ENCODE results near the gene ITCH.
"Not testable (repeated sequence)": the region's sequence is repeated elsewhere in the genome, so short reads cannot be mapped to it uniquely, and the experiment has no call there.

ITCH gene

DNA sequence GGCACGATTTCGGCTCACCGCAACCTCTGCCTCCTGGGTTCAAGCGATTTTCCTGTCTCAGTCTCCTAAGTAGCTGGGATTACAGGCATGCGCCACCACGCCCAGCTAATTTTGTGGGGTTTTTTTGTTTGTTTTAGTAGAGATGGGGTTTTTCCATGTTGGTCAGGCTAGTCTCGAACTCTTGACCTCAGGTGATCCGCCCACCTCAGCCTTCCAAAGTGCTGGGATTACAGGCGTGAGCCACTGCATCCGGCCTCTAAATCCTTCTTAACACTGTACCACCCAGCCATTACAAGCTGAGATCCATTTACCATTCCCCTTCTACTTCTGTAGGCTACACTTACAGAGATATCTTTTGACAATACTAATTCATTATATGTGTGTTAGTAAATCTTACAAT is 51.5 kb downstream of the ITCH start:
- DNase-seq (ENCODE audit: low spot score), result not testable (repeated sequence)

DNA sequence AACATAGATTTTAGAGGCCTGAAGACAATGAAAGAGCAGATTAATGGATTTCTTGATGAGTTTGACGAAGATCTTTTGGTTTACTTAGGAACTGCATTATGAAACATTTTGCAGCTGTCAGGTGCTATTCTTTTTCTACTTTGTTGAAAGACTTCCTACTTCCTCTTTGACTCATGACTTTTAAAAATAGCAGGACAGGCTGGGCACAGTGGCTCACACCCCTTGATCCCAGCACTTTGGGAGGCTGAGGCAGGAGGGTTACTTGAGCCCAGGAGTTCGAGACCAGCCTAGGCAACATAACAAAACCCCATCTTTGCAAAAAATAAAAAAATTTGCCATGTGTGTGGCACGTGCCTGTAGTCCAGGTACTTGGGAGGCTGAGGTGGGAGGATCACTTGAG is 52.0 kb downstream of the ITCH start:
- DNase-seq (ENCODE audit: low spot score), result no peak

DNA sequence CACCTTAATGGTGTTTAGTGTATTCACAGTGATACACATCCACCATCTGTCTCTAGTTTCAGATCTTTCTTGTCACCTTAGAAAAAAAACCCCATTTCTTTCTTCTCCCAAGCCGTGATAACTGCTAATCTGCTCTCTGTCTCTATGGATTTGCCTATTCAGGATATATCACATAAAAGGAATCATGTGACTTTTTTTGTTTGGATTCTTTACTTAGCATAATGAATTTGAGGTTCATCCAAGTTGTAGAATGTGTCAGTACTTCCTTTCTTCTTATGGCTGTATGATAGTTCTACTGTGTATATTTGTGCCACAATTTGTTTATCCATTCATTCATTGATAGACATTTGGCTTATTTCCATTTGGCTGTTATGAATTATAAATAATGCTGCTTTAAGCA is 57.1 kb downstream of the ITCH start:
- no peak for DNase-seq (ENCODE audit: low spot score)

DNA sequence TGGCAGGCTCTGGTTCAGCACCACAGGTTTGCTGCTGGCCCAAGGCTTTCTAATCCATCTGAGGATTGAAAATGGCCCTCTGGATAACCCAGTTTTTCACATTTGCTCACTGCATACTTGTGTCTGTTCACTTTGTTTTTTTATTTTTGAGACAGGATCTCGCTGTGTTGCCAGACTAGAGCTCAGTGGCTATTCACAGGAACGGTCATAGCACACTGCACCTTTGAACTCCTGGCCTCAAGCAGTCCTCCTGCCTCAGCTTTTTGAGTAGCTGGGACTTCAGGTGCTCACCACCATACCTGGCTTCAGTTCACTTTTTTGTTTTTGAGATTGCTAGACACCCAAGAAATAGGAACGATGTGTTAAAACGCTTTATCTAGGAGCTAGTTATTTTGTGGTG is 57.9 kb downstream of the ITCH start:
- no peak for DNase-seq (ENCODE audit: low spot score)

DNA sequence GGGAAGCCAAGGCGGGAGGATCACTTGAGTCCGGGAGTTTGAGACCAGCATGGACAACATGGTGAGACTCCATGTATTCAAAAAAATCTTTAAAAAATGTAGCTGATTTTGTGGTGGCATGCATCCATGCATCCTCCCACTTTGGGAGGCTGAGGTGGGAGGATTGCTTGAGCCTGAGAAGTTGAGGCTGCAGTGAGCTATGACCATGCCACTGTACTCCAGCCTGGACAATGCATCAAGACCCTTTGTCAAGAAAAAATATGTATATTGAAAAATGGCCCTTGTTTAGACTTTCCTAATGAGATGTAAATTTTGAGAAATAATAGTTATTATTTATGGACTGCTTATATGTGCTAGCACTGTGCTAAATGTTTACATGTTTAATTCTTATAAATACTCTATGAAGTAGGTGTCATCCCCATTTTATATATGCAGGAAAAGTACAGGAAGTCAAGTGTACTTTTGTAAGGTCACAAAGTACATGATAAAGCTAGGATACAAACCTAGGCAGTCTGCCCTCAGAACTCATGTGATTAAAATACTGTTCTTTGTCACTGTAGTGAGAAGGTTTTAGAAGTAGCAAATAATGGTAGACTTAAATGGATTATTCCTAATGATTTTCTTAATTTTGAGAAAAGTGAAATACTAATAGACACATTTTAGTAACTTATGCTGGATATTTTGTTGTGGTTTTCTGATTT is 58.8 kb downstream of the ITCH start:
- no peak for DNase-seq (ENCODE audit: low spot score)

DNA sequence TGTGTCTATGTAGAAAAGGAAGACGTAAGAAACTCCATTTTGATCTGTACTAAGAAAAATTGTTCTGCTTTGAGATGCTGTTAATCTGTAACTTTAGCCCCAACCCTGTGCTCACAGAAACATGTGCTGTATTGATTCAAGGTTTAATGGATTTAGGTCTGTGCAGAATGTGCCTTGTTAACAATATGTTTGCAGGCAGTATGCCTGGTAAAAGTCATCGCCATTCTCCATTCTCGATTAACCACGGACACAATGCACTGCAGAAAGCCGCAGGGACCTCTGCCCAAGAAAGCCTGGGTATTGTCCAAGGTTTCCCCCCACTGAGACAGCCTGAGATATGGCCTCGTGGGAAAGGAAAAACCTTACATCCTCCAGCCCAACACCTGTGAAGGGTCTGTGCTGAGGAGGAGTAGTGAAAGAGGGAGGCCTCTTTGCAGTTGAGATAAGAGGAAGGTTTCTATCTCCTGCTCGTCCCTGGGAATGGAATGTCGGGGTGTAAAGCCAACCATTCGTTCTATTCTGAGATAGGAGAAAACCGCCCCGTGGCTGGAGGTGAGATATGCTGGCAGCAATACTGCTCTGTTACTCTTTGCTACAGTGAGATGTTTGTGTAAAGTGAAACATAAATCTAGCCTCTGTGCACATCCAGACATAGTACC is 62.1 kb downstream of the ITCH start:
- DNase-seq (ENCODE audit: low spot score), result not testable (repeated sequence)

DNA sequence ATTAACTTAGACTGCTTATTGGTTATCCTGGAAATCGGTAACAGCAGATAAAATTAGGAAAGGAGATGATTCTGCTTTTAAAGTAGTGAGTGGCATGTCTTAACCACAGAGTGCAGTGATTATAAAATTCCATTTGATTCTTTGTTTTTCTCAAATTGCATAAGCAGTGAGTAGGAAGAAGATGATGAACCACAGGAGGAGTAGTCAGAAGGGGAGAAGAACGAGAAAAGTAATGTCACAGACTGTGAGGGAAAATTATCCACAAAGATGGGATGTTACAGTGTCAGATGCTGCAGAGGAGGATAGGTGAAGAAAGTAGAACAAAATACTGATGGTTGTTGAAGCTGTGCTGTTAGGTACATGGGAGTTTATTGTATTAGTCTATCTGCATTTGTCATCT is 63.0 kb downstream of the ITCH start:
- DNase-seq (ENCODE audit: low spot score), result no peak

DNA sequence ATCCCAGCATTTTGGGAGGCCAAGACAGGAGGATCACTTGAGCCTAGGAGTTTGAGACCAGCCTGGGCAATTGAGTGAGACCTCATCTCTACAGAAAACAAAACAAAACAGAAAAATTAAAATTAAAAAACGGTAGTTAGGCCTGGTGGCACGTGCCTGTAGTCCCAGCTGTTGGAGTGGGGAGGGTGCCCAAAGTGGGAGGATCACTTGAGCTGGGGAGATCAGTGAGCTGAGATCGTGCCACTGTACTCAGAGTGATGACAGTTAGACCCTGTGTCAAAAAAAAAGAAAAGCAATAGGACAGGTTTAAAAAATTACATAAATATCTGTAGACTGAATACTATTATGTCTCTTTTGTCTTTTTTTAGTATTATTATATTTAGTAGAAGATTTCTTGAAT is 64.3 kb downstream of the ITCH start:
- no peak for DNase-seq (ENCODE audit: low spot score)

DNA sequence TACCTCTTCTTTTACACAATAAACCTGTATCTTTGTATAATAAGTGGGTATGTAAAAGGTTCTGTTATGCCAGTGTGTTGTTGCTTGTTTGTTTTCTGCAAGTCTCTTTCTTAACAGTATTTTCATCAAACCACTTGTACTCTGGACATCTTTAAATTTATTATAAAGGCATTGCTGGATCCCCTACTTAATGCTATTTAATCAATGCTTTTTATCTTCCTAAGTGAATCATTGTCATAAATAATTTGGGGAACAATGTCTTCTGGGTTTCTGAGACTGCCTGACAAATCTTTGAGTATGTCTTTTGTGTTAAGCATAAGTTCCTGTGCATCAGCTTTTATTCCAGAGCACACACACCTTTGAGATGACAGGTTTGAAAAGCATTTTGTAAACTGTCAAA is 64.7 kb downstream of the ITCH start:
- DNase-seq (ENCODE audit: low spot score), result no peak

DNA sequence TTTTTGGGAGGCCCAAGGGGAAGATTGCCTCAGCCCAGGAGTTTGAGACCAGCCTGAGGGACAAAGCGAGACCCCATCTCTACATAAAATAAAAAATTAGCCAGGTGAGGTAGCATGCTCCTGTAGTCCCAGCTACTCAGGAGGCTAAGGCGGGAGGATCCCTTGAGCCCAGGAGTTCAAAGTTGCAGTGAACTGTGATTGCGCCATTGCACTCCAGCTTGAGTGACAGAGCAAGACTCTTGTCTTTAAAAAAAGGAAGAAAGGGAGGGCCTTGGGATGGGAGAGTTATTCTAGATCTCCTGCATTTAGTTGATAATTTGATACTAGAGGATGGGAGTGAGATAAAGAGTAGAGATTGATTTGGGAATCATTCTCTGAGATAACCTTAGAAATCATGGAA is 68.1 kb downstream of the ITCH start:
- no peak for DNase-seq (ENCODE audit: low spot score)

DNA sequence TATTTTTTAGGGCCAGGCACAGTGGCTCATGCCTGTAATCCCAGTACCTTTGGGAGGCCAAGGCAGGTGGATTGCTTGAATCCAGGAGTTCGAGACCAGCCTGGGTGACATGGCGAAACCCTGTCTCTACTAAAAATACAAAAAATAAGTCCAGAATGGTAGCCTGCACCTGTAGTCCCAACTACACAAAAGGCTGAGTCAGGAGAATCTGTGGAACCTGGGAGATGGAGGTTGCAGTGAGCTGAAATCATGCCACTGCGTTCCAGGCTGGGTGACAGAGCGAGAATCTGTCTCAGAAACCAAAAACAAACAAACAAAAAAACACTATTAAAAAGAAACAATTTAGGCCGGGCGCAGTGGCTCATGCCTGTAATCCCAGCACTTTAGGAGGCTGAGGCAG is 69.6 kb downstream of the ITCH start:
- DNase-seq (ENCODE audit: low spot score), result not testable (repeated sequence)

DNA sequence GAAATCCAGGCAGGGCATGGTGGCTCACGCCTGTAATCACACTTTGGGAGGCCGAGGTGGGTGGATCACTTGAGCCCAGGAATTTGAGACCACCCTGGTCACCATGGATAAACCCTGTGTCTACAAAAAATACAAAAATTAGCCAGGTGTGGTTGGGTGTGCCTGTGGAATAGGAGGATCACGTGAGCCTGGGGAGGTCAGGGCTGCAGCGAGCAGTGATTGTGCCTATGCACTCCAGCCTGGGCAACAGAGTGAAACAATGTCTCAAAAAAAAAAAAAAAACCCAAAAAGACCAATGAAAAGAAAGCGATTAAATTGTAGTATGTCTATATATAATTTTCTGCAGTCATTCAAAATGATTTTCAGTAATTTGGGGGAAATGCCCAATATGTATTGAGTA is 70.3 kb downstream of the ITCH start:
- no peak for DNase-seq (ENCODE audit: low spot score)

DNA sequence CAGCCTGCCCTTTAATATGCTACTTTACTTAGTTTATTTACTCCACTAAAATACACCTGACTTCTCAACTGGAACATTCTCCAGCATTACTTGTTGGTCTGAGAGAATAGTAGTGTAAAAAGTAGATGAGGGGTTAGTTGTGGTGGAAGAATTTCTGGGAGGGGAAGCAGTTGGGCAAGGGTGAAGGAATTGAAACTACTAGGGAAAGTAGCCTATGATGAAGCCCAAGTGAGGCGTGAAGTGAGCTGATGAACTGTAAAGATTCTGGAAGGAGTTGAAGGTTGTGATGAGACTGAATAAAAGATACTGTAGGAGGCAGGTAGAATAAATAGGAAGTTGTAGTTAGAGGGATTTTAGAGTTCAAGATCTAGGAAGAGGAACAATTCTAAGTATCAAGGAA is 72.5 kb downstream of the ITCH start:
- DNase-seq (ENCODE audit: low spot score), result no peak

DNA sequence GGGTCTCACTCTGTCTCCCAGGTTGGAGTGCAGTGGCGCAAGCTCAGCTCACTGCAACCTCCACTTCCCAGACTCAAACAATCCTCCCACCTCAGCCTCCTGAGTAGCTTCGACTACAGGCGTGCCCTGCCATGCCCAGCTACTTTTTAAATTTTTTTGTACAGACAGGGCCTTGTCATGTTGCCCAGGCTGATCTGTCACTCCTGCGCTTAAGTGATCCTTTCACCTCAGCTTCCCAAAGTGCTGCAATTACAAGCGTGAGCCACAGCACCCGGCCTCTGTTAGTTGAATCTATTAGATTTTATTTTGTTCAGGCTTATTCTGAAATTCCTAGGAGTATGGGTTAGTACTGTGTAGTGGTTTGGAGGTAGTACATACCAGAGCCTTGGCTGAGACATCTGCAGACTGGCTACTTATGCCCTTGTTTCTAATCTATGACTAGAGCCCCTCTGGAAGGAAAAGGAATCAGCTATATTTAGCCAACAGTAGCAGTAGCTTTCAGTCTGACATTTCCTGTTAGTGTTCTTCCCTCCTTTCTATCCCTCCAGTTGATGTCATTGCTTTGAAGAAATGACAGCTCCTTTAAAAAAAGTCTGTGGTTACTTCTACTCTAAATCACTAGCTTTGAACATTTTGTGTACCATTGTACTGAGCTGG is 74.4 kb downstream of the ITCH start:
- DNase-seq (ENCODE audit: low spot score), result no peak

DNA sequence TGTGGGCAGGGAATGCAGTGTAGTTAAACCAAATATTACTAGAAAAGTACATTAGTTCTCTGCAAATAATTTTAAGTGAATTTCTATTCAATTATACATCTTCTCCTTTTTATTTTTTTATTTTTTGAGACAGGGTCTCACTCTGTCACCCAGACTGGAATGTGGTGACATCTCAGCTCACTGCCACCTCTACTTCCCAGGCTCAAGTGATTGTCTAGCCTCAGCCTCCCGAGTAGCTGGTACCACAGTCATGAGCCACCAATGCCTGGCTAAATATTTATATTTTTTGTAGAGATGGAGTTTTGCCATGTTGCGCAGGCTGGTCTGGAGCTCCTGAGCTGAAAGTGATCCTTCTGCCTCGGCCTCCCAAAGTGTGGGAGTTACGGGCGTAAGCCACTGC is 76.1 kb downstream of the ITCH start:
- DNase-seq (ENCODE audit: low spot score), result no peak

DNA sequence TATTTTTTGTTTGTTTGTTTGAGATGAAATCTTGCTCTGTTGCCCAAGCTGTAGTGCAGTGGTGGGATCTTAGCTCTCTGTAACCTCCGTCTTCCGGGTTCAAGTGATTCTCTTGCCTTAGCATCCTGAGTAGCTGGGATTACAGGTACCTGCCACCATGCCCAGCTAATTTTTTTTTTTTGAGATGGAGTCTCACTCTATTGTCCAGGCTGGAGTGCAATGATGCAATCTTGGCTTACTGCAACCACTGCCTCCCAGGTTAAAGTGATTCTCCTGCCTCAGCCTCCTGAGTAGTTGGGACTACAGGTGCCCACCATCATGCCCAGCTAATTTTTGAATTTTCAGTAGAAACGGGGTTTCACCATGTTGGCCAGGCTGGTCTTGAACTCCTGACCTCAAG is 78.3 kb downstream of the ITCH start:
- DNase-seq (ENCODE audit: low spot score), result not testable (repeated sequence)

DNA sequence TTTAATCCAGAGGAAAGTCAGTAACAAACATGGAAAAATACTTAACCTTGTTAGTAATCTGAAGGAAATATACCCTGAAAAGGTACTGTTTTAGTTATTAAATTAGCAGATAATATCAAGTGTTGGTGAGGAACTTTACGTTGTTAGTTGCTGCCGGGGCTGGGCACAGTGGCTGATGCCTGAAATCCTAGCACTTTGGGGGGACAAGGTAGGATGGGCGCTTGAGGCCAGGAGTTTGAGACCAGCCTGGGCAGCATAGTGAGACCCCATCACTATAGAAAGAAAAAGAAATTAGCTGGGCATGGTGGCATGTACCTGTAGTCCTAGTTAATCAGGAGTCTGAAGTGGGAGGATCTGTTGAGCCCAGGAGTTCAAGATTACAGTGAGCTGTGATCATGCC is 80.5 kb downstream of the ITCH start:
- no peak for DNase-seq (ENCODE audit: low spot score)

DNA sequence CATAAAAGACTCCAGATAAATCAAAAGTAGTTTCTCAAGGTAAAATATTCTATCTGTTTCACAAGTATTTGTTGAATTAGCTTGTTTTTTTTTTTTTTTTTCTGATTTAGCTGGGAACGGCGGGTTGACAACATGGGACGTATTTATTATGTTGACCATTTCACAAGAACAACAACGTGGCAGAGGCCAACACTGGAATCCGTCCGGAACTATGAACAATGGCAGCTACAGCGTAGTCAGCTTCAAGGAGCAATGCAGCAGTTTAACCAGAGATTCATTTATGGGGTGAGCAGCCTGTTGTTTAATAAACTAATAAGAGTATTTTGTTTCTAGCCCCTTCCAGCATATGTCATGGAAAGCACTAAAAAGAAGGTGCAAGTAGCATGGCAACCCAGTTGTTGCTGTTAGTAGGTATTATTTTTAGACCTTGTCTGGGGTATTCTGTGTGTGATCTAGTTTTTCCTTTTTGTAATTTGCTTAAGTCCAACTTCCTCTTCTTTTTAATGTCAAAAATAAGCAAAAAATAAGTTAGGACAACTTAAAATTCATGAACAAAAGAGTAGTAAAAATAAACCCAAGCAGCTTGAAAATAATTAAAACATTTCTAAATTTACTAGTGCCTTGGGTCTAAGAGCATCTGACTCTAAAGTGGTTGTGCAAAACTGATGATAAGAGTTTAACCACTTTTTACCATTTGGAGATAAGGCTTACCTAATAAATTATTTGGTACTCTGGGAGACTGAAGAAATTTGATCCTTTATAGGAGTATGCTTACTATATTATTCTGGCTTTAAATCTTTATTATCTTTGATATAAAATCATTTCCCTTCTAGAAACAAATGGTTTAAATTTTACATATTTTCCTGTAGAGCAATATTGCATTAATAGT is 82.3 kb downstream of the ITCH start:
- DNase-seq (ENCODE audit: low spot score), result no peak

DNA sequence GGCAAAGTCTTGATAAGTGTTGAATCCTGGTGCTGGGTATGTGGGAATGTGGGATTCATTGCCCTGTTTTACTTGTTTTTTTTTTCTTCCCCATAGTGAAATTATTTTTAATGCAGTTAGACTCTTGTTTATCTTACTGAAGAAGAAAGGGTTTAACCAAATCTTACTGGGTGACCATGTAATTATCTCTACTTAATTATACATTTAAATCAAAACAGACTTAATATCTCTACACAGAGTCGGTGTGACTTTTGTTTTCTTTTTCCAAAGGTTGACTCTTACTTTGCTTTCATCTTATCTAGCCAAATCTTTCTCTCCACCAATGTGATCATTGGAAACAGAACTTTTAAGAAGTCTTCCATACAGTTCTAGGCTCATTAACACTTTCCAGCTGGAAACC is 85.4 kb downstream of the ITCH start:
- DNase-seq (ENCODE audit: low spot score), result no peak

DNA sequence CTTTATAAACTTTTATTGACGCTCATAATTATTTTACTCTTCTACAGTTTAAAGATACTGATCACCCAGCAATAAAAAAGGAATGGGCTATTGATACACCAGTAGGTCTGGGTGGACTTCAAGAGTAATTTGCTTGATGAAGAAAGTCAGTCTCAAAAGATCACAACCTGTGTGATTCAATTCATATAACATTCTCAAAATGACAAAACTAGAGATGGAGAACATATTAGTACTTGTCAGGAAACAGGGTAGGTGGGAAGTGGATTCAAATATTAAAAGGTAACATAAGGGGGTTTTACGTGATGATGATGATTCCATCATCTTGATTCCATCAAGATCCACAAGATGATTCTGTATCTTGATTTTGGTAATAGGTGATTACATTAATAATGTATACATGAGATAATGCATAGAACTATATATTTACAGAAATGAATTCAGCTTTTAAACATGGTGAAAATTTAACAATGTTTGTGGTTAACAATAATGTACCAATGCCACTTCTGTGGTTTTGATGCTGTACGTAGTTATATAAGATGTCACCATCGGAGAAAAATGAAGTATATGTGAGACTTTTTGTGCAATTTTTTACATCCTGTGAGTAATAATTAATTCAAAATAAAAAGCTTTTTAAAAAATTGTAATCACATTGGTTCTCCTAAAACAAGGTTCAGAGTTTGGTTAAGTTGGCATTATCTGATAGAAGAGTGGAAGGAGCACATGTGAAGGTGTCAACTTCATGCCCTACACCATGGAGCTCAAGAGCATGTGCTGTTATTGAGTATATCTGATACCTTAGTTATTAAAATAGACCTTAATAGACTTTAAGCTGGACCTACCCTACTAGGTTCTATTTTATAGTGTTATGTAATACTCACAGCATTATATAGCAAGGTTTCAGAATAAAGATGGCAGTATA is 86.9 kb downstream of the ITCH start:
- DNase-seq (ENCODE audit: low spot score), result no peak

DNA sequence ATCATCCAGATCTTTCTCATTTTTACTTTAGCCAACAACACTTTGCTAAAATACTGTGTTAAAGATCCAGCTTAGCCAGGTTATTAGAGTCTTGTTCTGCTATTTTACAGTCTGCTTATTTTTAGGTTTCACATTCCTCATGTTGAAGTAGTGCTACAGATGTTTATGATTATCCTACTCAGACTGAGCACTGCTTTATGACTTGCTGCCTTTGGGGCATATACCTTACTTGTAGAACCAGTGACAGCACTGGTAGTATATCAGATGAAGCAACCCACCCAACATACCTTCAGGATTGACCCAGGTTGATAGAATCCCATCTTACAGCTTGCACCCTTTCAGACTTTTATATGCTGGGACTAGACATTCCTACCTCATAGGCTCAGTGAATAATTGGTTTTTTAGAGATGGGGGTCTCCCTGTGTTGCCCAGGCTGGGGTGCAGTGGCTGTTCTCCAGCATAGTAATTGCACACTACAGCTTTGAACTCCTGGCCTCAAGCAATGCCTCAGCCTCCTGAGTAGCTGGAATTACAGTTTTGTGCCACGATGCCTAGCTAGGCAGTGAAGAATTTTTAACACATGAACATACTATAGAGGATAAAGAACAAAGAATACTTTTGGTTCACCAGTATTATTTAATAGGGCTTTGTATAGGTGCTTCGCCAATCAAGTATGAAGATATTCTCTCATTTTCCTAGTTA is 89.4 kb downstream of the ITCH start:
- DNase-seq (ENCODE audit: low spot score), result no peak
